Stimulated activated CD4-positive, alpha-beta T cell treated with anti-CD3 and anti-CD28 coated beads, Interleukin-12 subunit alpha, Interleukin-12 subunit beta, amount 100 ng/mL, for 24 hours (primary cell): ENCODE results near the gene CARD10.

ENCODE experiments used
- DNase-seq, 2 experiments: peaks; one replicate each; pipeline ENCODE4 v3.0.0-alpha.2; 2020; ENCODE audit warnings: low read depth in 2 of 2

Gene CARD10

DNA sequence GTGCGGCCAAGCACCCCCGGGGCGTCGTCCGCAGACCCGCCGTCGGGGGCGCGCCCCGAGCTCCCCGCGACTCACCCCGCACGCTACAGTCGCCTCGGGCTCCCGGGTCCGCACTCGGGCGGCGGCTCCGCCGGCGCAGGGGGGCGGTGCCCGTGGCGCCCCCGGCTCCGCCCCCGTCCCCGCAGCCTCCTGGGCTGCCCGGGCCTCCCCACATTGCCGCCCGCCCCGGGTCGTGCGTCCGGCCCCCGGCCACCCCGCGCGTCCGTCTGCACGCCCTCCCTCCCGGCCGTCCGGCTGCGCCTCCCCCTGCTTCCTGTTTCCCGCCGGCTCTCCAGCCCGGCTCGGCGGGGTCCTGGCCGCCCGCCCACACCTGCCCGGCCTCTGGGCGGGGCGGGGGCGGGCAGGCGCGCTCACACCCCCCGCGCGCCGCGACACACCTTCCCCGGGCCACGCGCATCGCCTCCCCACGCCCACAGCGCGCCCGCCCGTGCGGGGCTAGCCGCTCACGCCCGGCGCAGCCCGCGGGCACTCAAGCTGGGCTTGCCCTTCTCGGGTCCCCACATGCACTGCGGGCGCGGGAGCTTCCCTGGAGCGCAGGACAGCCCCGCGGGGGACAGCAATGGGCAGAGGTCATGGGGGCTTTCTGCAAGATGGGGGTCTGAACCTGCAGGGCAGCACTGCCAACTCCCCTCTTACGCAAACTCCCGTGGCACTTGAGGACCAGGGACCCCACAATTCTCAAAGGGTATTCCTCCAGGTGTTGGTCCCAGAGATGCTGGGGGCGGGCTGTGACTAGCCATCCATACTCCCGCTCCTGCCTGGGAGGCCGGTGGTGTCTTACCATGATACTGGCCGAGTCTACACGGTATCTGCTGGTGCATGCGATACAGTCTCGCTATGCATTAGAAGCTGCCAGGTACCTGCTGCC, at the start of gene CARD10:
Gene CARD10, minus strand, starts transcription at position 148 of the 928 bp plus-strand sequence. CDS start 215 bp downstream, outside the sequence.
- DNase-seq = no peak

GRCh38 chr22:37568448-37569008, 49.3 kb upstream of the CARD10 start:
- DNase-seq = no peak

DNA sequence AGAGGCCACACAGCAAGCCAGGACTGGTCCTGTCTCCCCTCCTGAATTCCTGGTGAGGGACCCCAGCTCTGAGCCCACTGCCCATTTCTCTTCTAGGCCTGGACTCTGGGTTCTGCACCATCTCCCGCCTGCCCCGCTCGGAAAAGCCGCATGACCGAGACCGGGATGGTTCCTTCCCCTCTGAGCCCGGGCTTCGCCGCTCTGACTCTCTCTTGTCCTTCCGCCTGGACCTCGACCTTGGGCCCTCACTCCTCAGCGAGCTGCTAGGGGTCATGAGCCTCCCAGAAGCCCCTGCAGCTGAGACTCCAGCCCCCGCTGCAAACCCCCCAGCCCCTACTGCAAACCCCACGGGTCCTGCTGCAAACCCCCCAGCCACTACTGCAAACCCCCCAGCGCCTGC, 48.8 kb upstream of the CARD10 start:
- no peak for DNase-seq

DNA sequence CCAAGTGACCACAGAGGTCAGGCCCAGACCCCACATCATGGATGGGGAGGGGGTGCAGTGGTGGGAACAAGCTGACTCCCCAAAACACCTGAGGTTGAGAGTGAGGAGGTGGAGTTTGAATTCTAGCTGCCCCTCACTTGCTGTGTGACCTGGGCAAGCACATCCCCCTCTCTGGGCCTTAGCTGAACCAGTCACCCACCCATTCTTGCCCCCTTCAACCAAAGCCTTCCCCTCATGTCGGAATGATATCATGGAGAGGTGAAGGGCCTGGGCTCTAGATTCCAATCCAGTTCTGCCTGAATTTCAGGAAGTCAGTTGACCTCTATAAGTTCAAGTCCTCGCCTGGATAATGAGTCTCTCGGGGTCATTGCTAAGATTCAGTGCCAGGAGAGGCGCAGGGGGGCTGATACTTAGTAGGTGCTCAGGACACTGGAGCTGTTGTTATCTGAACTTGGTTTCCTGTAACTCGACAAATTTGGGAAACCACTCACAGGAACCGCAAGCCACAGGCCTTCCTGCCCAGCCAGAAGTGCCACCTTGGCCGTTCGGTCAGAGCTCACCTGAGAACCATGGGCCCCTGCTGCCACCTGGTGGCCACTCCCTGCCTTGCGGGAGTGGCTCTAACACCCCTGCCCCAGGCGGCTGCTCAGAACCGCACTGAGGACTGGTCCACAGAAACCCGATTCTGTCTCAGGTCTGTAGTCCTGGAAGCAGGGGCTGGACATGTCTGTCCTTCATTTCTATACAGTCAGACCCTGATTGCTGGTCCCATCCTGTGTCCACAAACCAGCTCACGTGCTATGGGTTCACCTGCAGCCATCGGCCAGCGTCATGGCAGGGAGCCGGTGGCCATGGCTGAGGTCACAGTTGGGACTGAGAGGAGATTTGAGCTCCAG, 47.9 kb upstream of the CARD10 start:
- DNase-seq = peak; percentile 74 to 93

DNA sequence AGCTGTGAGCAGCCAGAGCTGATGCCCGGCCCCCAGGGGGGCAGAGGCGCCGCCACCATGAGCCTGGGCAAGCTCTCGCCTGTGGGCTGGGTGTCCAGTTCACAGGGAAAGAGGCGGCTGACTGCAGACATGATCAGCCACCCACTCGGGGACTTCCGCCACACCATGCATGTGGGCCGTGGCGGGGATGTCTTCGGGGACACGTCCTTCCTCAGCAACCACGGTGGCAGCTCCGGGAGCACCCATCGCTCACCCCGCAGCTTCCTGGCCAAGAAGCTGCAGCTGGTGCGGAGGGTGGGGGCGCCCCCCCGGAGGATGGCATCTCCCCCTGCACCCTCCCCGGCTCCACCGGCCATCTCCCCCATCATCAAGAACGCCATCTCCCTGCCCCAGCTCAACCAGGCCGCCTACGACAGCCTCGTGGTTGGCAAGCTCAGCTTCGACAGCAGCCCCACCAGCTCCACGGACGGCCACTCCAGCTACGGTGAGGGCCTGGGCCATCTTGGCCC, 47.2 kb upstream of the CARD10 start:
- DNase-seq = no peak

DNA sequence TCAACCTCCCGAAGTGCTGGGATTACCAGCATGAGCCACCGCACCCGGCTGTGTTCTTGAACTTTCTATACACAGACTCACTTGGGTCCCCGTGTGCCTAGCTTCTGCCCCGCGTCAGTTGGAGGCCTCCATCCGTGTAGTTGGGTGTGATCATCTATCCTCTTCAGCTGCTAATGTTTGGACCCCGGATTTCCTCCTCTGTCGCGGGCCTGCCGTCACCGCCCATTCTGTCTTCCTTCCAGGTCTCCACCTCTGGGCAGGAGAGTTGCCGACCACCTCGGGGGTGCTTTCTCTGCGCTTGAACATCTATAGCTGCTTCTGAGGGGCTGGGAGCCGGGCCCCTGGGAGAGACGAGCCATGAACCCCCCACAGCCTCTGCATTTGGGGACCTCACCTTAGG, 46.6 kb upstream of the CARD10 start:
- DNase-seq = no peak

DNA sequence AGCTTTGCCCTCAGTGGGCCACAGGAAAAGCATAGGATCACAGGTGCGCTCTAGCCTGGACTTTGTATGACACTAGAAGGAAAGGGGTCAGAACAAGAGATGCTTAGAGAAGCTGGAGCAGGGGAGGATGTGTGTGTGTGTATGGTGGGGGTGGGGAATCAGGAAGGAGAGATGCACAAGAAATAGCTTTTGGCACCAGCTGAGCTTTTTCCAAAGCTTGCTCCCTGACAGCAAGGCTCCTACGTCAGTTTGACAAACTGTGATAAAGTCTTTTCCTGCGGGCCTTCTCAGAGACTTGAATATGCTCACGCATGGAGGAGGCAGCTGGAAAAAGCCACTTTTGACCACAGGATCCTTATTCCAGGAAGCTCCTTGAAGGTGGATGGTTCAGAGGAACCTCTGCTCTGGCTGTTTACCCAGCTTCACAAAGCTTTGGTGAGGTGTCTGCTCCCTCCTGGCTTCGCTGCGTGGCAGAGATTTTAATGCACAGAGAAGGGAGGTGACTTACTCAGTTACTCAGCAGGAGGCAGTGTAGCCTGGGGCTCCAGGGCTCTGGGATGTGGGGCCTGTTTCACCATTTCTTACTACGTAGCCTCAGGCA, 45.0 kb upstream of the CARD10 start:
- no peak for DNase-seq

DNA sequence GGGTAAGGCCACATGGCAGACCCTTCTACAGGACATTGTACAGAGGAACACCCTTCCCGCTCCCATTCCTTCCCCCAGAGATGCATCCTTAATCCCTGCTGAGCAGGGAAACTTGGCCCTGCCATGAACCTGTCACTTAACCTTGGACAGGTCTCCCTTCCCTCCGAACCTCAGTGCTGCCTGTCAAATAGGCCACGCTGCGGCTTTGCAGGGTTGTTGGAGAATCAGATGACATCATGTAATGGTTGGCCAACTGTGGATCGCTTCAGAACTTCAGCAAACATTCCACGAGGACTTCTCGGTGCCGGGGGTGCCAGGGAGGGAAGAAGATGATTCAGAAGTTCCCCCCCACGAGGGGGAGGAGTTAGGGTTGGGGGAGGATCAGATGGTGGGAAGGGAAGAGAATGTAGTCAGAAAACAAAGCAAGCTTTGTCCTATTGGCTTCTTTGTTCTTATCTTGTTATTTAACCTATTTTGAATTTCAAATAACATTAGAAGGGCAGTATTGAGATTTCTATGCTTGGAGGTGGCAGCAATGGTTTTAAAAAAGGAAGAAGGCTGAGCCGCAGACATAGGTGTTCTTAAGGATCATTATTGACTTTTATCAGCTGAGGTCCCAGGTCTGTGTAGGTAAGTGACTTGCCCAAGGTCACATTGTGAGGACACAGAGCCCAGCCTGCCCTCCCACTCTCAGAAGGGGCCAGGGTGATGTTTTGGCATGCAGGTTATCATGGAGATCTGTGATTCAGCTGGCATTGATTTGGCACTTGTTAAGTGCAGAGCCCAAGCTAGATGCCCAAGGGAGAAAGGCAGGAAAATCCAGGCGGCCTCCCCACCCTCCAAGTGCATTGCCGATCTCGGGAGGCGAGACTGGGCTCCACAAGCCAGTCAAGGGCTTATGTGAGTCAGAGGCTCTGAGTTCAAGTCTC, 44.2 kb upstream of the CARD10 start:
- DNase-seq = no peak

GRCh38 chr22:37562049-37562875, 43.0 kb upstream of the CARD10 start:
- DNase-seq = no peak

DNA sequence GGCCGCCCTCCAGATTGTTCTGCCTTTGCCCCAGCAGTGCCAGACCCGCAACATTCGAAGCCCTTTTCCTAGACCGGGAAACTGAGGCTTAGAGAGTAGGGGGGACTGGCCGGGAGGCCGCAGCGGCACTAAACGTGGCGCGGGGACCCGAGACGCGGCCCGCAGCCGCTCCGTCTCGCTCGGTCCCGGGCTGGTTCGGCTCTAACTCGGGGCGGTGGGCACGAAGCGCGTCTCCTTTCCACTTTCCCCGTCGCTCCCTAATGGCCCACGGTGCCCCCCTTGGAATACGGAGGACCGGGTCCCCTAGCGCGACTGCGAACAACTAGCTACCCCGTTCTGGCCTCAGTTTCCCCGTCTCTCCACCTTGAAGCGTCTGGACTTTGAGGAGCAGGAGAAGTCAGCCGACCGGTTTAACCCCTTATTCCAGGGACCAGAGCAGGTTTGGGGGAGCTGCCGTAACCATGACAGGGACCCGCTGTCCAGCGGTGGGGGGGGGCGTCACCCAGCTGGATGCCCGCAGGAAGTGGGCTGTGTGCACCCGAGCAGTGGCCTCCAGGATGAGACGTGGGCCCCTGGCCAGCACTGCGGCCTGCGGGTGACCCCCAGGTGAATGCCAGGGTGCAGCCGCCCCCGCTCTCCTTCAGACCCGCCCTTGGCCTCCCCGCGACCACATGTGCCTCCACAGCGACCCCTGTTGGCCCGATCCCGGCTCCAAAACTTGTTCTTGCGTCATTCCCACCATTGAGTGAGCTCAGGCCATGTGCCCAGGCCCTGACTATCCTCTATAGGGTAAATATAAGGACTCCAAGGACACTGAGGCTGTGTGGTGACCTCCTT, 42.2 kb upstream of the CARD10 start:
- DNase-seq = peak; percentile 58 to 84

- DNase-seq = no peak
Measured at GRCh38 chr22:37560608-37561211, 41.5 kb upstream of the CARD10 start.

DNA sequence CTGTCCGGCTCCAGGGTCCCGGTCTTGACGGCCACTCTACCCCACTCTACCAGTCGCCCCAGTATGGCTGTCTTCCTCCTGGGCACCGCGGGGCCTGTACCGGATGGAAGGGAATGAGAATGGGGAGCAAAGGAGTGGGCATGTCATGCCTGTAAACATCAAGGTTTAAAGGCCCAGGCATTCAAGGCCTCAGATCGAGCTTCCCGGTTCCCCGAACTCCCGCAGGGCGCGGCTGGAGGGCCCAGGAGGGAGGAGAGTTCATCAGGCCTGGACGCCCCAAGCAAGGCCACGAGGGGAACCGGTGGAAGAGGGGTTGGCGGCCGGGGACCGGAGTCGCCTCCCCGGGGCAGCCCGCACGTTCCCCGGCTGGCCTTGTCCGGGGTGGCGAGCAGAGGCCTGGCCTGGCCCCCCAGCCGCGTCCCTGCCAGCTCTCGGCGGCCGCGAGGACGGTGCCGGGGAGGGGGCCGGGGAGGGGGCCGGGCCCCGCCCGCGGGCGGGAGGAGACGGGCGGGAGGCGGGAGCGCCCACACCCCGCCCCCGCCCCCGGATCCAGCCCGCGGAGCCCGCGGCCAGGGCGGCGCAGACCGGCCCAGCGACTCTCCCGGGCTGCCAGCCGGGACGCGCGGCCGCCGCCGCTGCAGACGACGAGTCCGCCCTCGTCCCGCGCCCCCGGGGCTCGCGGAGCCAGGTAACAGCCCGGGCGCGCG, 40.8 kb upstream of the CARD10 start, which contains the start of gene CDC42EP1:
Gene CDC42EP1, plus strand, starts transcription at position 580 of the 707 bp plus-strand sequence. CDS start 5,870 bp downstream, outside the sequence.
- DNase-seq = no peak

GRCh38 chr22:37559521-37559900, 40.3 kb upstream of the CARD10 start:
- no peak for DNase-seq

DNA sequence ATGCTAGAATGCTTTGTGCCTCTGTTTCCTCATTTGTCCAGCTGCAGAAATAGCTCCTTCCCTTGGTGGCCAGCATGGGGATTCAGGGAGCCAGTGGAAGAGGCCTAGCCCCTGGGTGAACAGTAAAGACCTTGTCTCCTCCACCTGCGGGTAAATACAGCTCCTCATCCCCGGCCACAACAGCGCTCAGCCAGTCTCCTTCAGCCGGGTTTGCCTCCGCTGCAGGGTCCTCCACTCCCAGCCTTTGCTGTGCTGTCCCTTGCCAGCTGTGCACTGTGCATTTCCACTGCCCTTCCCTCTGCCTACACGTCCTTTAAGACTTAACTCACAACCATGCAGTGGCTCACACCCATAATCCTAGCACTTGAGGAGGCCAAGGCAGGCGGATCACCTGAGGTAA, 39.6 kb upstream of the CARD10 start:
- no peak for DNase-seq

GRCh38 chr22:37557321-37558001, 38.2 kb upstream of the CARD10 start:
- DNase-seq = no peak

GRCh38 chr22:37556710-37557109, 37.5 kb upstream of the CARD10 start:
- DNase-seq = no peak

- DNase-seq = no peak
Measured at GRCh38 chr22:37555029-37555428, 35.8 kb upstream of the CARD10 start.
